Fibroblast of lung (primary cell): ENCODE results near the gene CD58. TPM values are rescaled to one million over a fixed set of nuclear protein-coding genes. Genes with fewer than 3 reads are reported as not detected.

ENCODE experiments used
- DNase-seq, 2 donors: peaks; one replicate each; pipeline versions ENCODE4 v3.0.0 to v3.0.0-alpha.2; 2010; ENCODE audit warnings: low read depth in 2 of 2
- H2AFZ ChIP-seq: 2 replicates; pipeline ENCODE4 v1.5.1; 2012; ENCODE audit warnings: low read length, control low read depth, inconsistent platforms
- H3K27ac ChIP-seq: 2 replicates; pipeline ENCODE4 v1.5.1; 2011; ENCODE audit warnings: low read length, control low read depth; ENCODE audit not compliant: insufficient read depth
- H3K27me3 ChIP-seq: 2 replicates; pipeline ENCODE4 v1.5.1; 2011; ENCODE audit warnings: mild to moderate bottlenecking, low read length; ENCODE audit not compliant: control insufficient read depth, insufficient read depth
- H3K36me3 ChIP-seq: 2 replicates; pipeline ENCODE4 v1.5.1; 2011; ENCODE audit warnings: low read length; ENCODE audit not compliant: control insufficient read depth, insufficient read depth
- H3K4me1 ChIP-seq: 2 replicates; pipeline ENCODE4 v1.5.1; 2011; ENCODE audit warnings: low read length; ENCODE audit not compliant: control insufficient read depth, insufficient read depth; ENCODE audit errors: extremely low read depth
- H3K4me2 ChIP-seq: 2 replicates; pipeline ENCODE4 v1.5.1; 2011; ENCODE audit warnings: low read length, control low read depth; ENCODE audit not compliant: insufficient read depth; ENCODE audit errors: extremely low read depth
- H3K4me3 ChIP-seq, 4 experiments: fragments of 200-600 bp in 1 of 4; sonication (generic) in 1 of 4; replicated peaks in 1 of 4; 2 replicates each; pipeline ENCODE4 v1.5.1; 2011 to 2016; ENCODE audit warnings: low read length in 4 of 4, low read depth in 3 of 4, mild to moderate bottlenecking in 3 of 4, control low read depth in 2 of 4, inconsistent platforms in 1 of 4, mixed read lengths in 1 of 4; ENCODE audit not compliant: insufficient read depth in 1 of 4; ENCODE audit errors: control extremely low read depth in 1 of 4
- H3K79me2 ChIP-seq: 2 replicates; pipeline ENCODE4 v1.5.1; 2012; ENCODE audit warnings: mild to moderate bottlenecking, low read length, inconsistent platforms; ENCODE audit not compliant: control insufficient read depth, insufficient read depth
- H3K9ac ChIP-seq: 2 replicates; pipeline ENCODE4 v1.5.1; 2011; ENCODE audit warnings: mild to moderate bottlenecking, low read length, control low read depth; ENCODE audit not compliant: insufficient read depth
- H3K9me3 ChIP-seq: 2 replicates; pipeline ENCODE4 v1.5.1; 2012; ENCODE audit warnings: low read depth, low read length; ENCODE audit not compliant: control insufficient read depth, insufficient read depth
- H4K20me1 ChIP-seq: 2 replicates; pipeline ENCODE4 v1.5.1; 2011; ENCODE audit warnings: low read length; ENCODE audit not compliant: control insufficient read depth, insufficient read depth; ENCODE audit errors: extremely low read depth
- EZH2 ChIP-seq: IDR thresholded peaks from 2 replicates; pipeline ENCODE4 v1.5.1; 2012; ENCODE audit warnings: low read length, control low read depth, mild to moderate bottlenecking; ENCODE audit errors: missing control alignments
- polyA plus RNA-seq, 2 donors: library from polyadenylated mRNA; depleted of rRNA in 1 of 2; stranded (reverse) in 1 of 2; unstranded in 1 of 2; fragments of >200 nt; gene quantifications; 2 replicates each; pipeline ENCODE4 v1.2.1, GENCODE V29; 2011 to 2012; ENCODE audit warnings: missing spikeins in 1 of 2
- total RNA-seq: library from RNA; depleted of rRNA; stranded (reverse); fragments of >200 nt; gene quantifications from 2 replicates; pipeline ENCODE4 v1.2.1, GENCODE V29; 2014
- TF ChIP-seq, protein P1 (sequence below), 2 donors: IDR thresholded peaks in 1 of 2; conservative IDR thresholded peaks in 1 of 2; 1 replicate in 1 of 2; 2 replicates in 1 of 2; pipeline ENCODE4 v1.5.1; 2011 to 2012; ENCODE audit warnings: low read length in 2 of 2, control low read depth in 1 of 2, inconsistent platforms in 1 of 2, low read depth in 1 of 2, mild to moderate bottlenecking in 1 of 2

The CD58 gene
- total and polyA plus RNA-seq, 2 donors (not counting 1 experiment from before 2014, with no cell fraction given), result 8.4 to 16.3 TPM

GRCh38 chr1:116537040-116537831 lies 33.6 kb downstream of the CD58 start:
- no peak overlapping the region for H3K9ac ChIP-seq
- no peaks in the 10 kb centered on the region for H3K36me3 ChIP-seq
- no peak overlapping the region for H3K4me3 ChIP-seq
- H3K9me3 ChIP-seq, result no peaks in the 10 kb centered on the region
- H2AFZ ChIP-seq, result no peak overlapping the region
- no peaks in the 10 kb centered on the region for H3K27me3 ChIP-seq
- H4K20me1 ChIP-seq, result no peaks in the 10 kb centered on the region
- peak; percentile 56 to 75 for DNase-seq
- no peak overlapping the region for H3K4me2 ChIP-seq
- H3K27ac ChIP-seq, result no peak overlapping the region
- H3K4me1 ChIP-seq, result peaks cover 3% of the 10 kb centered on the region
- TF ChIP-seq, protein P1, sequence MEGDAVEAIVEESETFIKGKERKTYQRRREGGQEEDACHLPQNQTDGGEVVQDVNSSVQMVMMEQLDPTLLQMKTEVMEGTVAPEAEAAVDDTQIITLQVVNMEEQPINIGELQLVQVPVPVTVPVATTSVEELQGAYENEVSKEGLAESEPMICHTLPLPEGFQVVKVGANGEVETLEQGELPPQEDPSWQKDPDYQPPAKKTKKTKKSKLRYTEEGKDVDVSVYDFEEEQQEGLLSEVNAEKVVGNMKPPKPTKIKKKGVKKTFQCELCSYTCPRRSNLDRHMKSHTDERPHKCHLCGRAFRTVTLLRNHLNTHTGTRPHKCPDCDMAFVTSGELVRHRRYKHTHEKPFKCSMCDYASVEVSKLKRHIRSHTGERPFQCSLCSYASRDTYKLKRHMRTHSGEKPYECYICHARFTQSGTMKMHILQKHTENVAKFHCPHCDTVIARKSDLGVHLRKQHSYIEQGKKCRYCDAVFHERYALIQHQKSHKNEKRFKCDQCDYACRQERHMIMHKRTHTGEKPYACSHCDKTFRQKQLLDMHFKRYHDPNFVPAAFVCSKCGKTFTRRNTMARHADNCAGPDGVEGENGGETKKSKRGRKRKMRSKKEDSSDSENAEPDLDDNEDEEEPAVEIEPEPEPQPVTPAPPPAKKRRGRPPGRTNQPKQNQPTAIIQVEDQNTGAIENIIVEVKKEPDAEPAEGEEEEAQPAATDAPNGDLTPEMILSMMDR (conservative IDR thresholded peaks at IDR 0.05 in 1 of 2, IDR thresholded peaks at IDR 0.05 in 1 of 2; ENCODE audit: low read depth in 1 of 2, low read length in 2 of 2), result no peak
- no peak for TF ChIP-seq EZH2
- H3K79me2 ChIP-seq, result no peaks in the 10 kb centered on the region

DNA sequence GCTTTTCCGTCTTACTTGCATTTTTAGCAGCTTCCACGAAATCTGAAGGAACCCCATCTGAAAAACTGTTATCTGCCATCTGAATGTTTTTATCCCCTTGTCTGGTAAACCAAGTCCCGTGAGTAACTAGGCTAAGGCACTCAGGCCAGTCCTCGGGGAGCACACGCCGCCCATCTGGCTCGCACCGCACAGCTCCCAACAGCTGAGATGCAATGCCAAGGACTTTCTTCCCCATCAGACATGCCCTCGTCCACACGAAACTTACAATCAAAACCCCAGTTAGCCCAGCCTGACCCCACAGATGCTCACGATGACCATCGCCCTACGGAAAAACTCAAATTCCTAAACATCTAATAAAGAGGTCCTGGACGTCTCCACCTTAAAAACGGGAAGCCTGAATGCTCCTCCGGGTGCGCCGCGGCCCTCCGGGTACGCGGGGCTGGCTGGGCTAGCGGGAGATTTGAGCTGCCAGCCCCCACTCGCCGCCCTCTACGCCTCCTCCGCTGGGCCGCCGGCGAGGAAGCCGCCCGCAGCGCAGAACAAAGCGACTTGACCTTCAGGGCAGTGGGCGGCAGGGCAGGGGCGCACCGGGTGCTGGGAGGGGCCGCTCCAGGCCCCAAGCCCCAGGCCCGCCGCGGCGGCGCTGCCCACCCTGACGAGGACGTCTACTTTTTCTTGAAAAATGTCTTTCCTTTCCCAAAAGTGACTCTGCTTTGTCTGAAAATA lies 36.6 kb downstream of the CD58 start:
- H2AFZ ChIP-seq, result no peak overlapping the region
- no peak overlapping the region for H3K9ac ChIP-seq
- H3K79me2 ChIP-seq, result no peaks in the 10 kb centered on the region
- no peaks in the 10 kb centered on the region for H3K36me3 ChIP-seq
- H3K4me3 ChIP-seq, result no peak overlapping the region
- DNase-seq, result no peak
- H3K27ac ChIP-seq, result no peak overlapping the region
- no peaks in the 10 kb centered on the region for H4K20me1 ChIP-seq
- H3K4me2 ChIP-seq, result no peak overlapping the region
- peaks cover 3% of the 10 kb centered on the region for H3K4me1 ChIP-seq
- H3K27me3 ChIP-seq, result no peaks in the 10 kb centered on the region
- no peaks in the 10 kb centered on the region for H3K9me3 ChIP-seq
- TF ChIP-seq, protein P1 (conservative IDR thresholded peaks at IDR 0.05 in 1 of 2, IDR thresholded peaks at IDR 0.05 in 1 of 2; ENCODE audit: low read depth in 1 of 2, low read length in 2 of 2), result no peak
- no peak for TF ChIP-seq EZH2

- Histone ChIP-seq H3K36me3 (no peaks in the 10 kb centered on the region), H3K79me2 (no peaks in the 10 kb centered on the region), H3K4me2 (no peak overlapping the region), H3K27ac (no peak overlapping the region), H3K9me3 (no peaks in the 10 kb centered on the region), H4K20me1 (no peaks in the 10 kb centered on the region), H3K27me3 (no peaks in the 10 kb centered on the region), H3K4me1 (peaks cover under 1% of the 10 kb centered on the region), H3K4me3 (no peak overlapping the region), H3K9ac (no peak overlapping the region), H2AFZ (no peak overlapping the region)
- TF ChIP-seq EZH2, result no peak
- TF ChIP-seq, protein P1 (conservative IDR thresholded peaks at IDR 0.05 in 1 of 2, IDR thresholded peaks at IDR 0.05 in 1 of 2; ENCODE audit: low read depth in 1 of 2, low read length in 2 of 2), result no peak
- DNase-seq, result no peak
These were observed 37.4 kb downstream of the CD58 start for GRCh38 chr1:116533429-116533820.
